ENCODE data around the gene ABCB8. TPM values are rescaled to one million over a fixed set of nuclear protein-coding genes. Genes with fewer than 3 reads are reported as not detected.
A peak's percentile ranks its signal among the peaks of the same experiment; 100 is the strongest.

Gene ABCB8
- total and polyA plus RNA-seq, 2 donors, result 17.1 to 19.4 TPM

GRCh38 chr7:151013733-151014497 is 14.3 kb upstream of the ABCB8 start:
- Histone ChIP-seq H3K4me3 (ENCODE audit: low read depth, low read length) (peak overlapping the region; percentile 8), H3K36me3 (ENCODE audit: insufficient read depth) (no peaks in the 10 kb centered on the region), H3K4me1 (ENCODE audit: insufficient read depth) (no peaks in the 10 kb centered on the region), H3K27ac (ENCODE audit: low read depth) (no peak overlapping the region)
- peak; percentile 63 for DNase-seq (ENCODE audit: extremely low spot score)
- 30% methylated on average over 55 of the region's 55 CpGs for whole genome bisulfite sequencing

DNA sequence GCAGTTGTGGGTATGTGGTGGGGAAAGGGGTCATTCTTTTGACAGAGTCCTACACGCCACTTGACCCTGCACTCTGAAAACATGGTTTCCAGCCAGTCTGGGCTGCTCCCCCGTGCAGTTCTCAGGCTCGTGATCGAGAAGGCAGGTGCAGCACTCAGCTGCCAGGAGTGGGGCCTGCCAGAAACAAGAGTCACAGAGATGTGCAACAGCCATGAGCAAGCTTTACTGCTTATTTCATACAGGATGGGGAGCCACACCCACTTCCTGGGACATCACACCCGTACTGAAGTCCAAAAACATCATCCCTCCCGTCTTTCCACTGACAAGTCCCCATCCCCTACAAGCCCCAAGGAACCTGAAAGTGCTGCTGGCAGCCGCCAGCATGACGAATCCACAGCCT is 13.3 kb upstream of the ABCB8 start:
- 81% methylated on average over 8 of the region's 8 CpGs for WGBS
- Histone ChIP-seq H3K4me3 (ENCODE audit: low read depth, low read length) (no peak overlapping the region), H3K27ac (ENCODE audit: low read depth) (no peak overlapping the region), H3K4me1 (ENCODE audit: insufficient read depth) (no peaks in the 10 kb centered on the region), H3K36me3 (ENCODE audit: insufficient read depth) (no peaks in the 10 kb centered on the region)
- no peak for DNase-seq (ENCODE audit: extremely low spot score)

GRCh38 chr7:151015967-151016366 is 12.3 kb upstream of the ABCB8 start:
- H3K27ac ChIP-seq (ENCODE audit: low read depth), result no peak overlapping the region
- no peaks in the 10 kb centered on the region for H3K4me1 ChIP-seq (ENCODE audit: insufficient read depth)
- no peak overlapping the region for H3K4me3 ChIP-seq (ENCODE audit: low read depth, low read length)
- H3K36me3 ChIP-seq (ENCODE audit: insufficient read depth), result no peaks in the 10 kb centered on the region
- no peak for DNase-seq (ENCODE audit: extremely low spot score)
- WGBS, result 83% methylated on average over 5 of the region's 5 CpGs

GRCh38 chr7:151016505-151016904 is 11.7 kb upstream of the ABCB8 start:
- Histone ChIP-seq H3K4me3 (ENCODE audit: low read depth, low read length) (no peak overlapping the region), H3K36me3 (ENCODE audit: insufficient read depth) (no peaks in the 10 kb centered on the region), H3K4me1 (ENCODE audit: insufficient read depth) (no peaks in the 10 kb centered on the region), H3K27ac (ENCODE audit: low read depth) (no peak overlapping the region)
- DNase-seq (ENCODE audit: extremely low spot score), result no peak
- 89% methylated on average over 8 of the region's 8 CpGs for WGBS

DNA sequence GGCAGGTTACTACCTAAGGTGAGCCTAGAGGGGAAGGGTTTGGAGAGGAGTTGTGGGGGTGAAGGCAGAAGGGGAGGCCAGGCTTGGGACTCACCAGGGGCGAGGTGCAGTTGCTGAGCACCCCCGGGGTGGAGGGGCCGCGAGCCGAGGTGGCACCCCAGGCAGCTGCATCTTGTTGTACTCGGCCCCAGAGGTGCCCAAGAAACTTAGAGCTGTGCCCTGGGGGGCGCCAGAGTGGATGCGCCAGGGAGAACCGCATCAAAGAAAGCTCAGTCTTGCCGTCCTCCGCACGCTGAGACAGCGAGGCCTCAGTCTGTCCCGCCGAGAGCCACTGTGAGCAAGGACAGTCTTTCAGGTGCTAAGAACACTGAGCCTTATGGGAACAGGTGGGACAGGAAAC is 11.3 kb upstream of the ABCB8 start:
- H3K36me3 ChIP-seq (ENCODE audit: insufficient read depth), result no peaks in the 10 kb centered on the region
- H3K27ac ChIP-seq (ENCODE audit: low read depth), result no peak overlapping the region
- DNase-seq (ENCODE audit: extremely low spot score), result no peak
- H3K4me1 ChIP-seq (ENCODE audit: insufficient read depth), result no peaks in the 10 kb centered on the region
- no peak overlapping the region for H3K4me3 ChIP-seq (ENCODE audit: low read depth, low read length)
- WGBS, result 89% methylated on average over 15 of the region's 15 CpGs

- Histone ChIP-seq H3K4me1 (ENCODE audit: insufficient read depth) (no peaks in the 10 kb centered on the region), H3K27ac (ENCODE audit: low read depth) (no peak overlapping the region), H3K4me3 (ENCODE audit: low read depth, low read length) (no peak overlapping the region), H3K36me3 (ENCODE audit: insufficient read depth) (no peaks in the 10 kb centered on the region)
- DNase-seq (ENCODE audit: extremely low spot score), result no peak
- WGBS, result 53% methylated on average over 13 of the region's 13 CpGs
These were observed 10.8 kb upstream of the ABCB8 start for GRCh38 chr7:151017370-151017952.

DNA sequence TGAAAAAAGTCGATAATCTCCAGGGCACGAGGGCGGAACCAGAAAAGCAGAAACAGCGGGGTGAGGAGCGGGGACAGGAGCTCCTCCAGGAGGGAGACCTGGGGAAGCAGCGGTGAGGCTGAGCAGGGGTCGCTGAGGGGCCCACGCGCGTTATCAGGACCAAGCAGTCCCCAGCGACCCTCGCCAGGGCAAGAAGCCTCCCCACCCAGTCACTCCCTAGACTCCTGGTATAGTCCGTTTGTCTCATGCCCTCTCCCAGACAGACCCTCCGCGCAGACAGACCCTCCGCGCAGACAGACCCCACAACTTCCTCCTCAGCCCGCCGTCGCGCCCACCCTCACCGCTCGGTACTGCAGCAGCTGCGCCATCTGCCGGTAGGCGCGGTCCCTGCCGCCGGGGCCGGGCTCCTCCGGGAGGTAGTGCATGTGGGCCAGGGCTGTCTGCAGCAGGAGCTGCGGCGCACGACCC is 10.3 kb upstream of the ABCB8 start:
- Histone ChIP-seq H3K27ac (ENCODE audit: low read depth) (no peak overlapping the region), H3K4me3 (ENCODE audit: low read depth, low read length) (no peak overlapping the region), H3K4me1 (ENCODE audit: insufficient read depth) (no peaks in the 10 kb centered on the region), H3K36me3 (ENCODE audit: insufficient read depth) (no peaks in the 10 kb centered on the region)
- 3% methylated on average over 34 of the region's 34 CpGs for WGBS
- no peak for DNase-seq (ENCODE audit: extremely low spot score)

DNA sequence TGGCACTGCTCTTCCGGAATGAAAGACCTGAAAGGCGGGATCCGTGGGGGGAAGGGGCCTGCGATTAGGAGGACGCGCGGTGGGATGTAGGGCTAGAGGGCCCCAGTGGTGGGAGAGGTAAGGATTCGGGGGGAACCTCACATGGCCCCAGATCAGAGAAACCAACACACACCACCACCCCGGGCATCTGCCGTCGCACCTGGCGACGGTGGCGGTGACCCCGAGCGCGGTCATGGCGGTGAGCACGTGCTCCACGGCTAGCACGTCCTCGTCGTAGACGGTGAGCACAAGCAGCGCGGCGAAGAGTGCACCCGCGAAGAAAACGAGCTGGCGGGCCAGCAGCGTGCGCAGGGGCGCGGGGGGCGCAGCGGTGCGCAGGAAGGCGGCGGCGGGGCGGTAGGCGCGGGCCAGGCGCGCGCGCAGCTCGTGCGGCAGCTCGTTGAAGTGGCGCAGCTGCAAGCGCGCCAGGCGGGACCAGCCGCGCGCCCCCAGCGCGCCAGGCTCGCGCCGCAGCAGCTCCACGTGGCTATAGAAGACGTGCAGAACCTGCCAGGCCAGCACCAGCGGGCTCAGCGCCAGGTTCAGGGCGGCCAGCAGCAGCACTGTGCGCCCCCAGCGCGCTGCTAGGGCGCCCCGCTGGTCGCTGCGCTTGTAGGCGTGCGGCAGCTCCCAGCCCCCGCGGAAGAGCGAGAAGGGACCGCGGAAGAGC is 9.7 kb upstream of the ABCB8 start:
- Histone ChIP-seq H3K4me1 (ENCODE audit: insufficient read depth) (no peaks in the 10 kb centered on the region), H3K36me3 (ENCODE audit: insufficient read depth) (no peaks in the 10 kb centered on the region), H3K27ac (ENCODE audit: low read depth) (no peak overlapping the region), H3K4me3 (ENCODE audit: low read depth, low read length) (no peak overlapping the region)
- no peak for DNase-seq (ENCODE audit: extremely low spot score)
- WGBS, result under 1% methylated on average over 82 of the region's 82 CpGs

DNA sequence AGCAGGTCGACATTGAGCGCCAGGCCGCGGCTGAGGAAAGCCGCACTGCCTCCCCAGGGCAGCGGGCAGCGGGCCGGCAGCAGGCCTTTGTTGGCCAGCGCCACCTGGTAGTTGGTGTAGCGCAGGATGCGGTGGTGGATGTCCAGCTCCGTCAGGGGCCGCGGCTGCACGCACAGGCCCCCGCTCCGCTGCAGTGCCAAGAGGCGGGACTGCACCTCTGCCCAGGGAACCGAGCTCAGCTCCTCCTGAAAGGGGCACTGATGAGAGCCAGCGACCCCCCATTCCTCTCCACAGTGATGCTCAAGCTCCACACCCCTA is 9.2 kb upstream of the ABCB8 start:
- DNase-seq (ENCODE audit: extremely low spot score), result no peak
- H3K4me1 ChIP-seq (ENCODE audit: insufficient read depth), result no peaks in the 10 kb centered on the region
- no peak overlapping the region for H3K4me3 ChIP-seq (ENCODE audit: low read depth, low read length)
- no peaks in the 10 kb centered on the region for H3K36me3 ChIP-seq (ENCODE audit: insufficient read depth)
- H3K27ac ChIP-seq (ENCODE audit: low read depth), result no peak overlapping the region
- WGBS, result 22% methylated on average over 20 of the region's 20 CpGs

GRCh38 chr7:151020231-151020630 is 8.0 kb upstream of the ABCB8 start:
- Histone ChIP-seq H3K4me3 (ENCODE audit: low read depth, low read length) (no peak overlapping the region), H3K4me1 (ENCODE audit: insufficient read depth) (no peaks in the 10 kb centered on the region), H3K27ac (ENCODE audit: low read depth) (no peak overlapping the region), H3K36me3 (ENCODE audit: insufficient read depth) (no peaks in the 10 kb centered on the region)
- no peak for DNase-seq (ENCODE audit: extremely low spot score)
- WGBS, result 44% methylated on average over 7 of the region's 7 CpGs

DNA sequence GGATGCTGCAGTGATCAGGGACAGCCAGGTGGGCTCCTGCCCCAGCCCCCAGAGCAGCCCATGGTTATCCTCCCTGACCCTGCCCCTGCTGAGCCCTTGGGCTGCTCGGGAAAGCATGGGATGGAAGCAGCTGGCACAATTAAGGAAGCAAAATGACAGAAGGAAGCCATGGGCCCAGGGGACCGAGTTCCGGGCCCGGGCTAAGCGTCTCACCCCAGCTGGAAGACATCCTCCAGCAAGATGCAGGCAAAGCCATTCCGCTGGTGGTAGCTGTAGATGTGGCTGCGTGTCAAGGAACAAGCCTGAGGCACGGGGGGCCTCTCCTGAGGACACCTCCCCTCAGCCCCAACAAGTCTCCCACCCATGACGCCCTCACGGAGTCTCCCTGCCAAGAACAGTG is 5.0 kb upstream of the ABCB8 start:
- Histone ChIP-seq H3K4me3 (ENCODE audit: low read depth, low read length) (no peak overlapping the region), H3K27ac (ENCODE audit: low read depth) (no peak overlapping the region)

GRCh38 chr7:151024435-151025056 is 3.7 kb upstream of the ABCB8 start, which contains the start of gene ATG9B:
ATG9B (minus strand) TSS chr7:151024494; CDS start chr7:151024423, 71 bp downstream.
- no peaks in the 10 kb centered on the region for H3K4me1 ChIP-seq (ENCODE audit: insufficient read depth)
- H3K4me3 ChIP-seq (ENCODE audit: low read depth, low read length), result no peak within 1 kb of the TSS
- H3K27ac ChIP-seq (ENCODE audit: low read depth), result no peak within 1 kb of the TSS
- DNase-seq (ENCODE audit: extremely low spot score), result no peak
- WGBS, result 71% methylated on average over 4 of the region's 4 CpGs
- H3K36me3 ChIP-seq (ENCODE audit: insufficient read depth), result no peaks in the 10 kb centered on the region

More for the DNA sequence above, 5.0 kb upstream of the ABCB8 start:
- H3K36me3 ChIP-seq (ENCODE audit: insufficient read depth), result no peaks in the 10 kb centered on the region
- WGBS, result 68% methylated on average over 10 of the region's 10 CpGs
- DNase-seq (ENCODE audit: extremely low spot score), result no peak
- no peaks in the 10 kb centered on the region for H3K4me1 ChIP-seq (ENCODE audit: insufficient read depth)

DNA sequence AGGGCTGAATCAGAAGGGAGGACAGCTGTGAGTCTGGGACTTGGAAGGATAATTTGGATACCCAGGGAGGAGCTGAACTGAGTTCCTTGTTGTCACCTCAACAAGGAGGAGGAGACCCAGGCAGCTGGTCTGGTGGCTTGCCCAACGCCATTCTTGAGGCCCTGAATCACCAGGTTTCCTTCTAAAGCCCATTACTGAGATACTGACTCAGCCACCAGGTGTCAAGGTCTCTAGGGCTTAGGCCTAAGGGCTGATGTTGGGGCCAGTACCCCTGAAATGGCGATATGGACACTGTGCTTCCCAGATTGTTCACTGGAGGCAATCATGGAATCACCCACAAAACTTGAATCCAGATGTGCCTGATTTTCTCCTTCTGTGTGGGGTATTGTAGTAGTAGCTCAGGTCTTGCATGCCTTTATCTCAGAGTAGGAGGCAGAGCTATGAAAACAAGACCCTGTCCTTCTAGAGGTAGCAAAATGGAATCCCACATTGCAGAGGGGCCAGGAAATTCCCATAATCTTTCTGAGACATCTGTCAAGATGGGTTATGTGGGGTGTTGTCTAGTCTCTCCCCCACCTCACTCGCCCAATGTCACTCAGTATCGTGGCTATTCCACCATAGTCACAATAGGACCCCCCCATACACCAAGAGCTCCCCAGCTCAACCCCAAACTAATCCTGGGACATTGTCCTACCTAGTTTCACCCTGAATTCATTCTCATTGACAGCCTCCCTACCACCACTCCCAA is 2.2 kb upstream of the ABCB8 start:
- Histone ChIP-seq H3K4me3 (ENCODE audit: low read depth, low read length) (no peak overlapping the region), H3K4me1 (ENCODE audit: insufficient read depth) (no peaks in the 10 kb centered on the region), H3K36me3 (ENCODE audit: insufficient read depth) (no peaks in the 10 kb centered on the region), H3K27ac (ENCODE audit: low read depth) (no peak overlapping the region)
- 88% methylated on average over 4 of the region's 4 CpGs for WGBS
- no peak for DNase-seq (ENCODE audit: extremely low spot score)
